Frontal cortex (tissue), 4 donors: ENCODE data around the gene GIMAP6. TPM values are rescaled to one million over a fixed set of nuclear protein-coding genes. Genes with fewer than 3 reads are reported as not detected.
"Not testable (repeated sequence)": the region's sequence is repeated elsewhere in the genome, so short reads cannot be mapped to it uniquely, and the experiment has no call there.

Experiments
- DNase-seq, 2 donors: peaks; one replicate each; pipeline ENCODE4 v3.0.0; 2012; ENCODE audit warnings: low spot score in 2 of 2
- FAIRE-seq: peaks from 2 replicates; lab custom pipeline; 2012; peaks lifted over from hg19 to GRCh38; lab: Jason Lieb, UNC
- total RNA-seq: library from RNA; depleted of rRNA; stranded (reverse); fragments of >200 nt; gene quantifications from one replicate; pipeline ENCODE4 v1.2.3, GENCODE V29; 2014
- donor health status: control.
- donor health status: control.
- donor health status: control.

GIMAP6 gene
- total RNA-seq, 1 donor from 2014 or later, result 6.9 TPM

GRCh38 chr7:150587551-150587950, 44.6 kb downstream of the GIMAP6 start:
- DNase-seq (no peak), FAIRE-seq (no peak)

GRCh38 chr7:150586785-150587152, 45.4 kb downstream of the GIMAP6 start:
- FAIRE-seq, result no peak
- no peak for DNase-seq

- no peak for DNase-seq
- no peak for FAIRE-seq
Measured at GRCh38 chr7:150586068-150586784, 46.0 kb downstream of the GIMAP6 start.

- DNase-seq, result no peak
- FAIRE-seq, result no peak
Measured at GRCh38 chr7:150585199-150585598, 47.0 kb downstream of the GIMAP6 start.

GRCh38 chr7:150580638-150581394, 51.4 kb downstream of the GIMAP6 start:
- FAIRE-seq, result no peak

GRCh38 chr7:150579979-150580637, 52.1 kb downstream of the GIMAP6 start:
- DNase-seq, FAIRE-seq: not testable (repeated sequence)

More at GRCh38 chr7:150580638-150581394, 51.4 kb downstream of the GIMAP6 start:
- DNase-seq, result no peak

Other genes starting within 250 kb of the GIMAP6 start
- 1.6 TPM for gene GIMAP8, start 181.8 kb downstream of the GIMAP6 start, total RNA-seq
- gene GIMAP7, start 117.5 kb downstream of the GIMAP6 start, total RNA-seq, result 2.4 TPM
- gene GIMAP4, start 65.0 kb downstream of the GIMAP6 start, total RNA-seq, result 9.0 TPM
- 3.7 TPM for gene GIMAP2, start 53.3 kb upstream of the GIMAP6 start, total RNA-seq
- 0.82 TPM for gene GIMAP1, start 84.2 kb upstream of the GIMAP6 start, total RNA-seq
- gene GIMAP5, start 105.0 kb upstream of the GIMAP6 start, total RNA-seq, result 3.7 TPM
- 2.4 TPM for gene TMEM176B, start 168.0 kb upstream of the GIMAP6 start, total RNA-seq
- gene TMEM176A, start 168.4 kb upstream of the GIMAP6 start, total RNA-seq, result 1.2 TPM
- not detected for gene AOC1, start 220.1 kb upstream of the GIMAP6 start, total RNA-seq